ENCODE results near the gene MTUS2.

The MTUS2 gene

GRCh38 chr13:29532821-29533220 is 712.7 kb downstream of the MTUS2 start:
- Histone ChIP-seq H3K9me3 (ENCODE audit: insufficient read depth, low read length) (no peaks in the 10 kb centered on the region), H3F3A (ENCODE audit: insufficient read depth) (no peaks in the 10 kb centered on the region), H2AFZ (ENCODE audit: low read depth, low read length, severe bottlenecking) (no peak overlapping the region), H3K27me3 (ENCODE audit: low read length) (no peaks in the 10 kb centered on the region), H3K27ac (ENCODE audit: low read depth, low read length) (no peak overlapping the region), H4K20me1 (ENCODE audit: low read depth, low read length) (peaks cover 7% of the 10 kb centered on the region; the same call in 1 of the 2 replicates), H3K9me2 (replicated peaks; ENCODE audit: insufficient read depth, low read length) (no peaks in the 10 kb centered on the region), H3K79me2 (ENCODE audit: insufficient read depth, low read length) (peaks cover 26% of the 10 kb centered on the region), H3K4me3 (ENCODE audit: insufficient read depth, low read length, poor library complexity, severe bottlenecking) (no peak overlapping the region), H3K9ac (ENCODE audit: low read length) (no peak overlapping the region), H3K4me2 (ENCODE audit: low read depth, low read length, poor library complexity, severe bottlenecking) (no peak overlapping the region), H3K36me3 (ENCODE audit: low read length) (peaks cover 27% of the 10 kb centered on the region; the same call in 1 of the 2 replicates)
- TF ChIP-seq CTCF (IDR thresholded peaks at IDR 0.05; ENCODE audit: insufficient read depth, low read length, poor library complexity, severe bottlenecking): no peak
- no peak for TF ChIP-seq EZH2phosphoT487 (conservative IDR thresholded peaks at IDR 0.05; ENCODE audit: low read length)

- H3K36me3 ChIP-seq (ENCODE audit: low read length): peaks cover 19% of the 10 kb centered on the region; the same call in 1 of the 2 replicates
- no peak overlapping the region for H3K4me3 ChIP-seq (ENCODE audit: insufficient read depth, low read length, poor library complexity, severe bottlenecking)
- H3F3A ChIP-seq (ENCODE audit: insufficient read depth): no peaks in the 10 kb centered on the region
- no peak overlapping the region for H3K4me2 ChIP-seq (ENCODE audit: low read depth, low read length, poor library complexity, severe bottlenecking)
- no peak overlapping the region for H3K27ac ChIP-seq (ENCODE audit: low read depth, low read length)
- H3K9ac ChIP-seq (ENCODE audit: low read length): no peak overlapping the region
- H3K27me3 ChIP-seq (ENCODE audit: low read length): no peaks in the 10 kb centered on the region
- no peak overlapping the region for H2AFZ ChIP-seq (ENCODE audit: low read depth, low read length, severe bottlenecking)
- H3K9me2 ChIP-seq (replicated peaks; ENCODE audit: insufficient read depth, low read length): no peaks in the 10 kb centered on the region
- no peak for TF ChIP-seq EZH2phosphoT487 (conservative IDR thresholded peaks at IDR 0.05; ENCODE audit: low read length)
- no peak for TF ChIP-seq CTCF (IDR thresholded peaks at IDR 0.05; ENCODE audit: insufficient read depth, low read length, poor library complexity, severe bottlenecking)
- peaks cover 7% of the 10 kb centered on the region; the same call in 1 of the 2 replicates for H4K20me1 ChIP-seq (ENCODE audit: low read depth, low read length)
- H3K79me2 ChIP-seq (ENCODE audit: insufficient read depth, low read length): peaks cover 39% of the 10 kb centered on the region
- H3K9me3 ChIP-seq (ENCODE audit: insufficient read depth, low read length): no peaks in the 10 kb centered on the region
Measured at GRCh38 chr13:29534083-29534482, 713.9 kb downstream of the MTUS2 start.

GRCh38 chr13:29535663-29536655 is 715.8 kb downstream of the MTUS2 start:
- peaks cover 7% of the 10 kb centered on the region; the same call in 1 of the 2 replicates for H4K20me1 ChIP-seq (ENCODE audit: low read depth, low read length)

More at GRCh38 chr13:29535663-29536655, 715.8 kb downstream of the MTUS2 start:
- H3K36me3 ChIP-seq (ENCODE audit: low read length): peaks cover 18% of the 10 kb centered on the region; the same call in 1 of the 2 replicates
- H3K27me3 ChIP-seq (ENCODE audit: low read length): no peaks in the 10 kb centered on the region
- no peak overlapping the region for H3K4me2 ChIP-seq (ENCODE audit: low read depth, low read length, poor library complexity, severe bottlenecking)
- H2AFZ ChIP-seq (ENCODE audit: low read depth, low read length, severe bottlenecking): no peak overlapping the region
- H3K9ac ChIP-seq (ENCODE audit: low read length): no peak overlapping the region
- H3K9me3 ChIP-seq (ENCODE audit: insufficient read depth, low read length): no peaks in the 10 kb centered on the region
- no peak overlapping the region for H3K4me3 ChIP-seq (ENCODE audit: insufficient read depth, low read length, poor library complexity, severe bottlenecking)
- H3F3A ChIP-seq (ENCODE audit: insufficient read depth): no peaks in the 10 kb centered on the region
- TF ChIP-seq EZH2phosphoT487 (conservative IDR thresholded peaks at IDR 0.05; ENCODE audit: low read length): no peak
- no peak for TF ChIP-seq CTCF (IDR thresholded peaks at IDR 0.05; ENCODE audit: insufficient read depth, low read length, poor library complexity, severe bottlenecking)
- no peak overlapping the region for H3K27ac ChIP-seq (ENCODE audit: low read depth, low read length)
- no peaks in the 10 kb centered on the region for H3K9me2 ChIP-seq (replicated peaks; ENCODE audit: insufficient read depth, low read length)
- peaks cover 58% of the 10 kb centered on the region for H3K79me2 ChIP-seq (ENCODE audit: insufficient read depth, low read length)

Data from SU-DHL-6 (cell line).